LHCN-M2 (cell line): ENCODE results near the gene TNPO2. TPM values are rescaled to one million over a fixed set of nuclear protein-coding genes. Genes with fewer than 3 reads are reported as not detected.

ENCODE experiments used
- DNase-seq: peaks from one replicate; pipeline ENCODE4 v3.0.0-alpha.2; 2012; ENCODE audit warnings: low read depth
- total RNA-seq: library from RNA; depleted of rRNA; stranded (reverse); fragments of >200 nt; gene quantifications from 2 replicates; pipeline ENCODE4 v1.2.3, GENCODE V29; 2014

The TNPO2 gene
- total RNA-seq, 1 experiment from 2014 or later, result 56.0 TPM

GRCh38 chr19:12676928-12677327, 46.8 kb downstream of the TNPO2 start:
- DNase-seq, result no peak

- peak; percentile 64 for DNase-seq
Measured at GRCh38 chr19:12676384-12676792, 47.3 kb downstream of the TNPO2 start.

GRCh38 chr19:12675940-12676339, 47.8 kb downstream of the TNPO2 start:
- no peak for DNase-seq

GRCh38 chr19:12675399-12675798, 48.3 kb downstream of the TNPO2 start:
- DNase-seq, result no peak

GRCh38 chr19:12672744-12673143, 51.0 kb downstream of the TNPO2 start:
- no peak for DNase-seq

- no peak for DNase-seq
Measured at GRCh38 chr19:12670159-12670928, 53.4 kb downstream of the TNPO2 start.

GRCh38 chr19:12669270-12670158, 54.2 kb downstream of the TNPO2 start:
- peak; percentile 79 for DNase-seq

- peak; percentile 51 for DNase-seq
Measured at GRCh38 chr19:12668932-12669269, 54.8 kb downstream of the TNPO2 start.

- no peak for DNase-seq
Measured at GRCh38 chr19:12668346-12668745, 55.4 kb downstream of the TNPO2 start.

- no peak for DNase-seq
Measured at GRCh38 chr19:12667731-12668302, 55.9 kb downstream of the TNPO2 start.

GRCh38 chr19:12666265-12667048, 57.3 kb downstream of the TNPO2 start, which contains the start of the genes MAN2B1 and WDR83:
Gene MAN2B1 (minus strand): TSS chr19:12666742. CDS start chr19:12666701, 41 bp downstream.
Gene WDR83 (plus strand): TSS chr19:12666807. CDS start chr19:12669791, 2,984 bp downstream.
- DNase-seq, result peak; percentile 58

GRCh38 chr19:12665671-12666264, 58.0 kb downstream of the TNPO2 start:
- DNase-seq, result no peak

GRCh38 chr19:12665281-12665573, 58.5 kb downstream of the TNPO2 start:
- no peak for DNase-seq

GRCh38 chr19:12664406-12665280, 59.1 kb downstream of the TNPO2 start:
- DNase-seq, result peak; percentile 28

- no peak for DNase-seq
Measured at GRCh38 chr19:12660980-12661379, 62.8 kb downstream of the TNPO2 start.

GRCh38 chr19:12657966-12658365, 65.8 kb downstream of the TNPO2 start:
- no peak for DNase-seq

GRCh38 chr19:12656899-12657571, 66.7 kb downstream of the TNPO2 start:
- no peak for DNase-seq

GRCh38 chr19:12655546-12655945, 68.2 kb downstream of the TNPO2 start:
- no peak for DNase-seq

GRCh38 chr19:12652219-12652618, 71.5 kb downstream of the TNPO2 start:
- DNase-seq, result no peak

- DNase-seq, result no peak
Measured at GRCh38 chr19:12649941-12650340, 73.8 kb downstream of the TNPO2 start.
